ENCODE results near the gene CUBN.

Gene CUBN

GRCh38 chr10:16787361-16787791 lies 342.2 kb downstream of the CUBN start:
- no peaks in the 10 kb centered on the region for H3K4me1 ChIP-seq (ENCODE audit: control insufficient read depth, insufficient read depth, low read length)

GRCh38 chr10:16780338-16780880 lies 349.2 kb downstream of the CUBN start:
- H3K27me3 ChIP-seq (ENCODE audit: control insufficient read depth, insufficient read depth, low read length, poor library complexity, severe bottlenecking): no peaks in the 10 kb centered on the region
- no peaks in the 10 kb centered on the region for H3K4me1 ChIP-seq (ENCODE audit: control insufficient read depth, insufficient read depth, low read length)
- H3K4me3 ChIP-seq (ENCODE audit: insufficient read depth, low read depth, low read length): no peak overlapping the region
- H3K36me3 ChIP-seq (ENCODE audit: control insufficient read depth, insufficient read depth, low read length): no peaks in the 10 kb centered on the region
- no peak overlapping the region for H3K27ac ChIP-seq (ENCODE audit: insufficient read depth, low read depth, low read length, poor library complexity, severe bottlenecking)
- no peaks in the 10 kb centered on the region for H3K9me3 ChIP-seq (ENCODE audit: control insufficient read depth, low read length)
- 90 to 94% methylated on average over 7 of the region's 7 CpGs for WGBS, 2 experiments

More at GRCh38 chr10:16787361-16787791, 342.2 kb downstream of the CUBN start:
- Histone ChIP-seq H3K36me3 (ENCODE audit: control insufficient read depth, insufficient read depth, low read length) (no peaks in the 10 kb centered on the region), H3K4me3 (ENCODE audit: insufficient read depth, low read depth, low read length) (no peak overlapping the region), H3K27me3 (ENCODE audit: control insufficient read depth, insufficient read depth, low read length, poor library complexity, severe bottlenecking) (no peaks in the 10 kb centered on the region), H3K27ac (ENCODE audit: insufficient read depth, low read depth, low read length, poor library complexity, severe bottlenecking) (no peak overlapping the region), H3K9me3 (ENCODE audit: control insufficient read depth, low read length) (no peaks in the 10 kb centered on the region)
- WGBS, 2 experiments: 91 to 97% methylated on average over 12 of the region's 12 CpGs

- WGBS, 2 experiments: 74 to 77% methylated on average over 6 of the region's 6 CpGs
- Histone ChIP-seq H3K27me3 (ENCODE audit: control insufficient read depth, insufficient read depth, low read length, poor library complexity, severe bottlenecking) (no peaks in the 10 kb centered on the region), H3K27ac (ENCODE audit: insufficient read depth, low read depth, low read length, poor library complexity, severe bottlenecking) (no peak overlapping the region), H3K4me3 (ENCODE audit: insufficient read depth, low read depth, low read length) (no peak overlapping the region), H3K4me1 (ENCODE audit: control insufficient read depth, insufficient read depth, low read length) (no peaks in the 10 kb centered on the region), H3K9me3 (ENCODE audit: control insufficient read depth, low read length) (no peaks in the 10 kb centered on the region), H3K36me3 (ENCODE audit: control insufficient read depth, insufficient read depth, low read length) (no peaks in the 10 kb centered on the region)
These were observed 350.2 kb downstream of the CUBN start for GRCh38 chr10:16779384-16779915.

- H3K4me3 ChIP-seq (ENCODE audit: insufficient read depth, low read depth, low read length): no peak overlapping the region
- no peak overlapping the region for H3K27ac ChIP-seq (ENCODE audit: insufficient read depth, low read depth, low read length, poor library complexity, severe bottlenecking)
- H3K36me3 ChIP-seq (ENCODE audit: control insufficient read depth, insufficient read depth, low read length): no peaks in the 10 kb centered on the region
- H3K27me3 ChIP-seq (ENCODE audit: control insufficient read depth, insufficient read depth, low read length, poor library complexity, severe bottlenecking): no peaks in the 10 kb centered on the region
- H3K9me3 ChIP-seq (ENCODE audit: control insufficient read depth, low read length): no peaks in the 10 kb centered on the region
- 84 to 85% methylated on average over 7 of the region's 7 CpGs for WGBS, 2 experiments
- H3K4me1 ChIP-seq (ENCODE audit: control insufficient read depth, insufficient read depth, low read length): no peaks in the 10 kb centered on the region
These were observed 351.9 kb downstream of the CUBN start for GRCh38 chr10:16777473-16778370.

GRCh38 chr10:16776896-16777295 lies 352.7 kb downstream of the CUBN start:
- Histone ChIP-seq H3K27ac (ENCODE audit: insufficient read depth, low read depth, low read length, poor library complexity, severe bottlenecking) (no peak overlapping the region), H3K4me1 (ENCODE audit: control insufficient read depth, insufficient read depth, low read length) (no peaks in the 10 kb centered on the region), H3K4me3 (ENCODE audit: insufficient read depth, low read depth, low read length) (no peak overlapping the region), H3K36me3 (ENCODE audit: control insufficient read depth, insufficient read depth, low read length) (no peaks in the 10 kb centered on the region), H3K9me3 (ENCODE audit: control insufficient read depth, low read length) (no peaks in the 10 kb centered on the region), H3K27me3 (ENCODE audit: control insufficient read depth, insufficient read depth, low read length, poor library complexity, severe bottlenecking) (no peaks in the 10 kb centered on the region)
- WGBS, 2 experiments: 84 to 90% methylated on average over 2 to 3 of the region's 3 CpGs

Data from ectodermal cell (in vitro differentiated cells).